Measurements from ENCODE around the gene NRARP. TPM values are rescaled to one million over a fixed set of nuclear protein-coding genes. Genes with fewer than 3 reads are reported as not detected.
A peak's percentile ranks its signal among the peaks of the same experiment; 100 is the strongest.

NRARP gene
- total and polyA plus RNA-seq, 2 experiments from 2014 or later, result 0.32 TPM; not detected in 1

DNA sequence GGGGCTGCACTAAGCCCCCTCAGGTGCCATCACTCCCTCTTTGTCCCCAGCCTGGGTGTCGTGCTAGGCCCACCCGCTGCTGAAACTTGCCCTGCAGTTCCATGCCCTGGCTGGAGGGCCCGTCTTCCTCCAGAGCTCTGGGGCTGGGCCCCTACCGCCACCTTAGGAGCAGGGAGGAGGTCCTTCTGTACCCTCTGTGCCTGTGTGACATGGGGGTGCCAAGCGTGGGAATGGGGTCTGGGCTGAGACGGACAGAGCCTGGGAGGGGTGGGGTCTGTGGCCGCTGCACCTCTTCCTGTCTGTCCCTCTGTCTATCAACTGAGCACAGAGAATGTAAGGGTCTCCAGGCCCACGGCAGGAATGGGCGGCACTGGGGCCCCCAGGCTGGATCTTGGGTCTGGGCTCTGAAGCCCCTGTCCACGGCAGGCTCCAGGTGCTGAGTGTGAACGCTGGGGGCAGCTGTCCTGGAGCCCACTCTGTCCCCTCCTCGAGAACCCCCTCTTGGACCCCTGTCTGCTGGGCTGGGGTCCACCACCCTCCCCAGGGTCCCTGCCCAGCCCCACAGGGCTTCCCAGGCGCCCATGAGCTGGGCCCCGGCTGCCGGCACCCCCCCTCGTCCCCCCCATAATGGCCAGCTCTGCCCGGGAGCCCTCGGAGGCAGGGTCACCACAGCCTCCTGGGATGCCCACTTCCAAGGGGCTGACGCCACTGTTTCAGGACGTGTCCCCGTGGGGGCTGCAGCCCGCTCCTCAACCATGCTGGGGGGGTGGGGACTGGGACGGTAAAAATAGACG is 15.8 kb upstream of the NRARP start:
- no peaks in the 10 kb centered on the region for H3K79me2 ChIP-seq (ENCODE audit: insufficient read depth)
- in situ Hi-C loops (cut with MboI), result no loop called here
- H3K4me2 ChIP-seq (ENCODE audit: unreplicated experiment), result no peak overlapping the region
- no peaks in the 10 kb centered on the region for H3K9me3 ChIP-seq (ENCODE audit: low read depth)
- no peak overlapping the region for H3K4me3 ChIP-seq
- no peak overlapping the region for H3K27ac ChIP-seq
- no peaks in the 10 kb centered on the region for H3K36me3 ChIP-seq (ENCODE audit: low read depth)
- H3K27me3 ChIP-seq (replicated peaks; ENCODE audit: insufficient read depth), result no peaks in the 10 kb centered on the region
- 66% methylated on average over 15 to 24 of the region's 24 CpGs for whole genome bisulfite sequencing, 2 experiments (ENCODE audit: low coverage in 1 of 2, low lambda C conversion rate in 2 of 2, missing lambda C conversion rate in 2 of 2)
- no peak overlapping the region for H2AFZ ChIP-seq
- H3K9ac ChIP-seq, result no peak overlapping the region
- TF ChIP-seq EZH2phosphoT487 (IDR thresholded peaks at IDR 0.05; ENCODE audit: insufficient read depth, low read depth), result no peak
- no peak for TF ChIP-seq EZH2 (IDR thresholded peaks at IDR 0.05; ENCODE audit: insufficient read depth, poor library complexity, severe bottlenecking)
- no peak for DNase-seq
- no peaks in the 10 kb centered on the region for H3K9me2 ChIP-seq (ENCODE audit: insufficient read depth)
- H3F3A ChIP-seq (ENCODE audit: insufficient read depth), result no peaks in the 10 kb centered on the region
- H4K20me1 ChIP-seq (ENCODE audit: insufficient read depth), result no peaks in the 10 kb centered on the region
- no peaks in the 10 kb centered on the region for H3K4me1 ChIP-seq (ENCODE audit: insufficient read depth)

- no peaks in the 10 kb centered on the region for H4K20me1 ChIP-seq (ENCODE audit: insufficient read depth)
- WGBS, 2 experiments (ENCODE audit: low coverage in 1 of 2, low lambda C conversion rate in 2 of 2, missing lambda C conversion rate in 2 of 2), result 74 to 76% methylated on average over 14 to 16 of the region's 19 CpGs
- no peak for DNase-seq
- no peaks in the 10 kb centered on the region for H3K4me1 ChIP-seq (ENCODE audit: insufficient read depth)
- no peak overlapping the region for H3K9ac ChIP-seq
- H3K9me2 ChIP-seq (ENCODE audit: insufficient read depth), result no peaks in the 10 kb centered on the region
- no peaks in the 10 kb centered on the region for H3K27me3 ChIP-seq (replicated peaks; ENCODE audit: insufficient read depth)
- H3K4me2 ChIP-seq (ENCODE audit: unreplicated experiment), result no peak overlapping the region
- no peaks in the 10 kb centered on the region for H3K9me3 ChIP-seq (ENCODE audit: low read depth)
- H3K27ac ChIP-seq, result no peak overlapping the region
- H3K36me3 ChIP-seq (ENCODE audit: low read depth), result no peaks in the 10 kb centered on the region
- TF ChIP-seq EZH2phosphoT487 (IDR thresholded peaks at IDR 0.05; ENCODE audit: insufficient read depth, low read depth), result no peak
- no peak for TF ChIP-seq EZH2 (IDR thresholded peaks at IDR 0.05; ENCODE audit: insufficient read depth, poor library complexity, severe bottlenecking)
- no peak overlapping the region for H2AFZ ChIP-seq
- H3K4me3 ChIP-seq, result no peak overlapping the region
- H3F3A ChIP-seq (ENCODE audit: insufficient read depth), result no peaks in the 10 kb centered on the region
- no peaks in the 10 kb centered on the region for H3K79me2 ChIP-seq (ENCODE audit: insufficient read depth)
- in situ Hi-C loops (cut with MboI), result no loop called here
Observed at GRCh38 chr9:137317021-137317717, 15.1 kb upstream of the NRARP start.

- in situ Hi-C loops (cut with MboI), result no loop called here
- peak overlapping the region; percentile 21 for H3K4me3 ChIP-seq
- no peaks in the 10 kb centered on the region for H3K79me2 ChIP-seq (ENCODE audit: insufficient read depth)
- peak; percentile 77 for DNase-seq
- no peaks in the 10 kb centered on the region for H4K20me1 ChIP-seq (ENCODE audit: insufficient read depth)
- H3F3A ChIP-seq (ENCODE audit: insufficient read depth), result no peaks in the 10 kb centered on the region
- H3K4me2 ChIP-seq (ENCODE audit: unreplicated experiment), result peak overlapping the region; percentile 42
- no peaks in the 10 kb centered on the region for H3K36me3 ChIP-seq (ENCODE audit: low read depth)
- TF ChIP-seq EZH2 (IDR thresholded peaks at IDR 0.05; ENCODE audit: insufficient read depth, poor library complexity, severe bottlenecking) (no peak), EZH2phosphoT487 (IDR thresholded peaks at IDR 0.05; ENCODE audit: insufficient read depth, low read depth) (no peak)
- H3K27me3 ChIP-seq (replicated peaks; ENCODE audit: insufficient read depth), result no peaks in the 10 kb centered on the region
- H2AFZ ChIP-seq, result peak overlapping the region; percentile 44; the same call in 1 of the 2 replicates
- H3K4me1 ChIP-seq (ENCODE audit: insufficient read depth), result no peaks in the 10 kb centered on the region
- no peaks in the 10 kb centered on the region for H3K9me2 ChIP-seq (ENCODE audit: insufficient read depth)
- H3K27ac ChIP-seq, result no peak overlapping the region
- WGBS, 2 experiments (ENCODE audit: low coverage in 1 of 2, low lambda C conversion rate in 2 of 2, missing lambda C conversion rate in 2 of 2), result 6 to 8% methylated on average over 13 to 47 of the region's 83 CpGs
- peak overlapping the region; percentile 59 for H3K9ac ChIP-seq
- no peaks in the 10 kb centered on the region for H3K9me3 ChIP-seq (ENCODE audit: low read depth)
Observed at GRCh38 chr9:137316012-137316981, 14.2 kb upstream of the NRARP start.

GRCh38 chr9:137315581-137316011 is 13.5 kb upstream of the NRARP start:
- Histone ChIP-seq H2AFZ (no peak overlapping the region), H3K27me3 (replicated peaks; ENCODE audit: insufficient read depth) (no peaks in the 10 kb centered on the region), H4K20me1 (ENCODE audit: insufficient read depth) (no peaks in the 10 kb centered on the region), H3K9me2 (ENCODE audit: insufficient read depth) (no peaks in the 10 kb centered on the region), H3F3A (ENCODE audit: insufficient read depth) (no peaks in the 10 kb centered on the region), H3K4me3 (peak overlapping the region; percentile 21; the same call in 1 of the 2 replicates), H3K79me2 (ENCODE audit: insufficient read depth) (no peaks in the 10 kb centered on the region), H3K36me3 (ENCODE audit: low read depth) (no peaks in the 10 kb centered on the region), H3K4me1 (ENCODE audit: insufficient read depth) (no peaks in the 10 kb centered on the region), H3K4me2 (ENCODE audit: unreplicated experiment) (no peak overlapping the region), H3K9me3 (ENCODE audit: low read depth) (no peaks in the 10 kb centered on the region), H3K27ac (no peak overlapping the region), H3K9ac (peak overlapping the region; percentile 37; the same call in 1 of the 2 replicates)
- WGBS, 2 experiments (ENCODE audit: low coverage in 1 of 2, low lambda C conversion rate in 2 of 2, missing lambda C conversion rate in 2 of 2), result 21 to 22% methylated on average over 11 to 12 of the region's 18 CpGs
- DNase-seq, result no peak
- TF ChIP-seq EZH2 (IDR thresholded peaks at IDR 0.05; ENCODE audit: insufficient read depth, poor library complexity, severe bottlenecking), result no peak
- in situ Hi-C loops (cut with MboI), result no loop called here

All from GM23248 (cell line).